Activated naive CD8-positive, alpha-beta T cell treated with anti-CD3 and anti-CD28 coated beads, Interleukin-2, amount 50 U/mL, for 16 hours (primary cell): Measurements from ENCODE around the gene EFCAB8.

ENCODE experiments used
- DNase-seq: peaks from one replicate; pipeline ENCODE4 v3.0.0-alpha.2; 2020; ENCODE audit warnings: low read depth, low spot score

Gene EFCAB8

DNA sequence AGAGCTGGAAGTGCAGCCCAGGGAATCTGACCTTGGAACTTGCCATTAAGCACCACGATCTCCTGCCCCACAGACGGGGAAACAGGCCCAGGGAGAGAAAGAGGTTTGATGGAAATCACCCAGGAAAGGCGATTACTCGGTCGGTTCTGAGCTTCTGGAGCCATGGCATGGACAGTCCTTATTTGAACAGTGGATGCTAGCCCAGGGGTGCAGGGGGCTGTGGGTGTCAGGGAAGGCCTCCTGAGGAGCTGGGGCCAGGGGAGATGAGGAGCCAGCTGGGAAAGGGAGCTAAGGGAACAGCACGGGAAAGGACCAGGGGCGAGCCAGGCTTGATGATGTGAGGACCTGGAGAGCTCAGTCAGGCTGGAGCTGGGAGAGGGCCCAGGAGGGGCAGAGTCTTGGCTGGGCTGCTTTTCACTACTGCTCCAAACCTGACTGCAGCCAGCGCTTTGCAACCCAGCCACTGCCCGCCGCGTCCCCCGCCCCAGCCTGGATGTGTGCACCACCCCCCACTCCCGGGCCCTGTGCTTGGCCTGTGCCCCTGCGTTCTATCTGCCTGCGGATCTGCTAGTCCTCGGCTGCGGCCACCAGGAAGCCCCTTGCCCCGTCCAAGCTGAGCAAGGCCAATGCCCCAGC, 127.7 kb downstream of the EFCAB8 start:
- DNase-seq: no peak

GRCh38 chr20:32987044-32987825, 128.5 kb downstream of the EFCAB8 start:
- no peak for DNase-seq

DNA sequence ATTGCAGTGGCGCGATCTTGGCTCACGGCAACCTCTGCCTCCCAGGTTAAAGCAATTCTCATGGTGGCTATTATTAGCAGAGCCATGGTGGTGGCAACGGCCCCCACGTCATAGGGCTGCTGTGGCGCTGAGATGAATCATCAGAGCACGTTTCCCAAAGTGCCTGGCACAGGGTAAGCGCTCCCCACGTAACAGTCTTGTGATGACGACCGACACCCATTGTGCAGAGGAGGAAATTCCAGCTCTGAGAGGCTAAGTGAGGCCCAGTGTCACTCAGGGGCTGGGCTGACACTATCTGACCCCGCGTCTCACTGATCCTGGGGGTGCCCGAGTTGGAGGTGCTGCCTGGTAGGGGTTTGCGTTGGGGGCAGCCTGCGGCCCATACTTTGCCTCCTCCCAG, 129.3 kb downstream of the EFCAB8 start:
- no peak for DNase-seq

DNA sequence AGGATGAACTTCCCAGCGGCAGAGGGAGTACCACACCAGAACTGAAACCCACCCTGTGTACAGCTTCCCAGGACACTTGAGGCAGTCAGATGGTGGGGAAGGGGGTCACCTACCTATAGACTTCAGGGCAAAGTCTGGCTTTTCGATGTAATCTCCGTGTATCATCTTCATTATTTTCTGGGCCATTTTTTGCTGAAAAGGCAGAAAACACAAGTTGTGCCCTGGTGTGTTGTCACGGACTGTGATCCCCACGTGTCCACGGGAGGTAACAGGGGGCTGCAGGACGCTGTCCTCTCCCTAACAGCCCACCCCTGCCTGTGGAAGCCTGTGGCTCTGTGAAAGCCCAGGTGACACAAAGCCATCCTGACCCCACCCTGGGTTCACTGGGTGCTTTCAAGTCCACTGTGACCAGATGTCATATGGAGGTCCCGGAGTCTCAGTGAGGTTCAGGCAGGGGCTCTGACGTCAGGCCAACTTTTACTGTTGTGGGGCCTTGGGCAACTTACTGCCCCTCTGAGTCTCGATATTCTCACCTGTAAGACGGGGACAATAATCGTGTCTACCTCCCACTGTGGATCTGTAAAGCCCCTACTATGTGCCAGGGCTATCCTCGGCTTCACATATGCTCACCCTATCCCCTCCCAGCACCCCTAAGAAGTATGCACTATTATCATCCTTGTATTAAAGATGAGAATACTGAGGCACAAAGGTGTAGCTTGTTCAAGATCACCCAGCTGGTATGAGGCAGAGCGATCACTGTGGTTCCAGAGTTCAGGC, 131.0 kb downstream of the EFCAB8 start:
- no peak for DNase-seq

DNA sequence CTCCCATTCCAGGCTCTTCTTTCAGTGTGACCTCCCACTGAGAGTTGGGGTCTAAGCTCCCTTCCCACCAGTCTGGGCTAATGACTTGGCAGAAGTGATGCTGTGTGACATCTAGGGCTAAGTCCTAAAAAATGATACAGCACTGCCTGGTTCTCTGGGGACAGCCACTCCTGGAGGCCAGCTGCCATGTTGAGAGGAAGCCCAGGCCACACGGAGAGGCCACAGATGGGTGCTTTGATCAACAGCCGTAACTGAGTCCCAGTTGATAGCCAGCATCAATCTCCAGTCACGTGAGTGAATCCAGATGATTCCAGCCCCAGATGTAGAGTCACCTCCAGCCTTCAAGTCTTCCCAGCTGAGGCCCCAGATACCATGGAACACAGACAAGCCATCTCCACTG, 131.7 kb downstream of the EFCAB8 start:
- no peak for DNase-seq

DNA sequence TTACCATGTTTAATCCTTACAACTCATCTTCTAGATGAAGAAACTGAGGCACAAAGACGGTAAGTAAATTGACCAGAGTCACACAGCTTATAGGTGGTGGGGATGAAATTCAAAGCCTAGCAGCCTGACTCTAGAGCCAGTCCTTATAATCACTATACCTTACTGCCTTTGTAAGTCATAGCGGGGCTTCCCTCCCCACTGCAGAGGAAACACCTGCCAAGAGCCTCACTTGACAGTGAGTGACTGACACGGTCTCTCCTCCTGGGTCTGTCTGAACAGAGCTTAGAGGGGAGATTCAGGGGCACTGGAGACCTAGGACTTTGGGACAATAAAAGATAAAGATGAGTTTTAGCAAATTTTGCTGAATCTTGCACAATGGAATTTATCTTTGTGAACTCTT, 132.7 kb downstream of the EFCAB8 start:
- DNase-seq: no peak

- no peak for DNase-seq
These were observed 133.3 kb downstream of the EFCAB8 start for GRCh38 chr20:32991792-32992641.

- DNase-seq: no peak
These were observed 134.8 kb downstream of the EFCAB8 start for GRCh38 chr20:32993496-32994050.

DNA sequence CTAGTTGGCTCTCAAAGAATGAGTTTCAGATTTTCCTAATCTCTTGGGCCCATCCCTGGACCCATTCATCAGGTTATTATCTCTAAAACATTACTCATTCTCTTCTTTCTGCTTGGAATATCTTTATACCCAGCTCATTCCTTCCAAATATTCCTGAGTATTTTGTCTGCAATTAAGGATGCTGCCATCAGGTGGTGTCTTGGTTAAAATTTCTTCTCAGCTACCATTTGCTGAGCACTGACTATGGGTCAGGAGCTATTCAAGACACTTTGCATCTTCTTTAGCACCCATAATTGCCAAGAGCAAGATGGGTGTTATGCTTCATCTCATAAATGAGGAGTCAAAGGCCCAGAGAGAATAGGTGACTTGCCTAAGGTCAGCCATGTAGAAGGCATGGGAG, 137.1 kb downstream of the EFCAB8 start:
- no peak for DNase-seq

GRCh38 chr20:32997431-32997830, 138.7 kb downstream of the EFCAB8 start:
- DNase-seq: no peak

GRCh38 chr20:32999603-33000250, 141.0 kb downstream of the EFCAB8 start:
- no peak for DNase-seq

DNA sequence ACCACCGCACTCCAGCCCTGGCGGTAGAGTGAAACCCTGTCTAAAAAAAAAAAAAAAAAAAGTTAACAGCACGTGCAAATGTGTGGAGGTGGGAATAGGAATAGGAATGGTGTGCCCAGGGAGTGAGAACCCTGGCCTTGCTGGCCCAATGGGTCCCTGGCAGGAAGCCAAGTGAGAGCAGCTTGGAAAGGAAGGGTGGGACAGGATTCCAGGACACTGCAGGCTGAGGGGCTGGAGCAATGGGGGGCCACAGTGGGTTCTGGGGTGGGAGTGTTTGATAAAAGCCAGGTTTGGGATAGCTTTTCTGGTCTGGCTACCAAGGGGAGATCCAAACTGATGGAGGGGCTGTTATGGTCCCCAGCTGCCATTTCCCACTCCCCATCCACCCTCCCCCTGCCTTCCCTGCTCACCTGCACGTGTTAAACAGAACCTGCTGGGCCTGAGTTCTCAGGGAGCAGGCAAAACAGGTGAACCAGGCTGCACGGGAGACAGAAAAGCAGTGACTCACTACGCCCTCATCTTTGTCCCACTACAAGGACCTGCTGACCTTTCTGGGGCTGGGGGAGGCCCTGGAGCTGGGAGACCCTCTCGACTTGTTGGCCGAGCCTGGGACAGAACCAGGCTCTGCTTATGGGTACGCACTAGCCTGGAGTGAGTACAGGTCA, 142.2 kb downstream of the EFCAB8 start:
- no peak for DNase-seq

GRCh38 chr20:33002087-33002808, 143.5 kb downstream of the EFCAB8 start:
- DNase-seq: no peak

DNA sequence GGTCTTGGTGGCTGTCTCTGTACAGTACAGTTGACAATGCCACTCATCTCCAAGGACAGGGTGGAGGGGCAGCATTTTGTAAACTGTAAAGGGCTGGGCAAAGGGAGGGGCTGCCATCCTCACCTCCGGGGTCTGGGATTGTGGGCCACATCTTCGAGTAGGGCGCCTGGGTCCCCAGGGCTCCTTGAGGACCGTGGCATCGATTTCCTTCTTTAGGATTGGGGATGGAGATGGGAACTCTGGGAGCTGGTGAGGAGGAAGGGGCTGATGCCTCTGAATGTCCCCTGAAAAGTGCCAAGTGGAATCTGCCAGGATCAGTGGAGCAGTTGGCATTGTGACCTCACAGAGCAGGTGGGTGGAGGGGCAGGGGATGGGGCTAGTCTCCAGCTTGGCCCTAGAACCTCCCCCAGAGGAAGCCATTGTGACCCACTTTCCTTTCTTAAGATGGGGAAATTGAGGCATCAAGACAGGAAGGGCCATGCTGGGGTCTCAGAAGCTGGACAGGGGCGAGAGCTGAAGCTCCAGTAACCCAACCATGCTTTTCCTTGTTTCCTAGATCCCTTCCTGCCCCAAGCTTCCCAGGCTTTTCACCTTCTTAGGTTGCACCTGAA, 145.5 kb downstream of the EFCAB8 start, which contains the start of gene SUN5:
TSS of gene SUN5 (minus strand) at position 293 of the 611 bp plus-strand sequence. CDS start at position 200, 93 bp downstream.
- no peak for DNase-seq

GRCh38 chr20:33005132-33005566, 146.4 kb downstream of the EFCAB8 start:
- no peak for DNase-seq

DNA sequence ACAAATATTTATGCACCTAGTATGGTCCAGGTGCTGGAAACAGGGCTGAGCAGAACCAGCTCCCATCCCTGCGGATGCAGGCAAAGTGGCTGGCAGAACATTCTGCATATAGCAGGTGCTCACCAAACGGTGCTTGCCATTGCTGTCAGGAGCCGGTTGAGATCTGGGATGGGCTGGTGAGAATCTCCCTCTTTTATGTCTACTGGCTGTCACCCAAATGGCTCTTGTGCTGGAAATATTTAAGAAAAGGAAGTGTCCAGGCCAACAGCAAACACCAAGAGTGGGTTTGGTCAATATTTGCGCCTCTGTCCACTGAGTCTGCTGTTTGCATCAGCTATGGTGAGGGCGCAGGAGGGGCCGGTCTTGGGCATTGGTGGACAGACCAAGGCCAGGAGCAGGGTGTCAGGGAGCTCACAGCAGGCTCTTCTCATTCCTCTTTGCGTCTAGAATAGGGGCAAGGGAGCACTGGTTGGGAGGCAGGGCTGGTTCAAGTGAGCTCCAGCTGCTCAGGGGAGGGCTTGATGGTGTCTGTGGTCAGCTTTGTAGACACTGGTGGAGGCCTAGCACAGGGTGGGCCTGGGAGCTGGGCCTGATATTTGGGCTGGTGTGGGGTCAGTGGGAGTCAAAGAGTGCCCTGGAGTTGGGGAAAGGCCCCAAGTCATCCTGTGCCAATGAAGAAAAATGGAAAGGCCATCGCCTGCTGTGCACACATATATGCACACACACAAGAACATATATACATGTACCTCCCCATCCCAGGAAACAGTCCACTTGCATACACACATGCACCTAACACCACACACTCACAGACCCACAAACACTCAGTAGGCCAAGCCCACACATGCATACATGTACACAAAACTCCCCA, 147.4 kb downstream of the EFCAB8 start:
- no peak for DNase-seq

- DNase-seq: no peak
These were observed 148.2 kb downstream of the EFCAB8 start for GRCh38 chr20:33006776-33007375.
